GM10847 (cell line): ENCODE measurements around the gene NTPCR.

Source experiments
- POLR2A ChIP-seq: IDR thresholded peaks from 2 replicates; pipeline ENCODE4 v1.6.1; 2011; ENCODE audit not compliant: insufficient read length; ENCODE audit errors: extremely low read depth

The NTPCR gene

GRCh38 chr1:232968965-232969364 is 18.6 kb downstream of the NTPCR start:
- no peak for TF ChIP-seq POLR2A

- no peak for TF ChIP-seq POLR2A
These were observed 19.4 kb downstream of the NTPCR start for GRCh38 chr1:232969799-232970198.

- TF ChIP-seq POLR2A: no peak
These were observed 20.1 kb downstream of the NTPCR start for GRCh38 chr1:232970508-232970907.

- no peak for TF ChIP-seq POLR2A
These were observed 23.5 kb downstream of the NTPCR start for GRCh38 chr1:232973652-232974611.

GRCh38 chr1:232974971-232975370 is 24.6 kb downstream of the NTPCR start:
- TF ChIP-seq POLR2A: no peak

- TF ChIP-seq POLR2A: no peak
These were observed 27.8 kb downstream of the NTPCR start for GRCh38 chr1:232978091-232978634.

- no peak for TF ChIP-seq POLR2A
These were observed 28.4 kb downstream of the NTPCR start for GRCh38 chr1:232978815-232979214.

- TF ChIP-seq POLR2A: no peak
These were observed 29.1 kb downstream of the NTPCR start for GRCh38 chr1:232979558-232979957.

GRCh38 chr1:232980355-232980978 is 30.1 kb downstream of the NTPCR start:
- no peak for TF ChIP-seq POLR2A

GRCh38 chr1:232980986-232981560 is 30.7 kb downstream of the NTPCR start:
- TF ChIP-seq POLR2A: no peak

GRCh38 chr1:232982238-232982944 is 32.0 kb downstream of the NTPCR start:
- no peak for TF ChIP-seq POLR2A

GRCh38 chr1:232983375-232983774 is 33.0 kb downstream of the NTPCR start:
- TF ChIP-seq POLR2A: no peak

GRCh38 chr1:232983817-232984567 is 33.6 kb downstream of the NTPCR start:
- no peak for TF ChIP-seq POLR2A
